Suprapubic skin (tissue), 4 donors: Measurements from ENCODE around the gene MED13L. TPM values are rescaled to one million over a fixed set of nuclear protein-coding genes. Genes with fewer than 3 reads are reported as not detected.

Source experiments
- DNase-seq, 2 donors: peaks; one replicate each; pipeline ENCODE4 v3.0.0-alpha.2; 2019; ENCODE audit warnings: low spot score in 2 of 2
- H3K27ac ChIP-seq: fragments of 200-600 bp; sonication (generic); one replicate; pipeline ENCODE4 v1.5.1; 2019
- H3K27me3 ChIP-seq: fragments of 200-600 bp; sonication (generic); one replicate; pipeline ENCODE4 v1.5.1; 2019
- H3K36me3 ChIP-seq: fragments of 200-600 bp; sonication (generic); one replicate; pipeline ENCODE4 v1.5.1; 2019
- H3K4me1 ChIP-seq: fragments of 200-600 bp; sonication (generic); one replicate; pipeline ENCODE4 v1.5.1; 2019
- H3K4me3 ChIP-seq: fragments of 200-600 bp; sonication (generic); one replicate; pipeline ENCODE4 v1.5.1; 2019; ENCODE audit warnings: mild to moderate bottlenecking
- H3K9me3 ChIP-seq: fragments of 200-600 bp; sonication (generic); one replicate; pipeline ENCODE4 v1.5.1; 2019
- EP300 ChIP-seq: sonication (generic); formaldehyde crosslinking; IDR thresholded peaks from one replicate; pipeline ENCODE4 v1.6.1; 2017; ENCODE audit warnings: antibody characterized with exemption
- POLR2A ChIP-seq, 2 donors: fragments of 450-650 bp; IDR thresholded peaks; one replicate each; pipeline ENCODE4 v1.6.1; 2017; ENCODE audit warnings: antibody characterized with exemption in 2 of 2, mild to moderate bottlenecking in 2 of 2, moderate library complexity in 2 of 2
- POLR2AphosphoS5 ChIP-seq, 3 donors: sonication (generic); formaldehyde crosslinking; IDR thresholded peaks; one replicate each; pipeline ENCODE4 v1.6.1; 2017; ENCODE audit warnings: antibody characterized with exemption in 3 of 3
- WGBS: methylation state at CpG from one replicate; pipeline ENCODE4 v1.1.5; 2018; 5-methylcytosine and 5-hydroxymethylcytosine counted together
- total RNA-seq, 4 donors: library from RNA; depleted of rRNA; stranded (reverse); fragments of >200 nt; gene quantifications; one replicate each; pipeline ENCODE4 v1.1.0, GENCODE V29; 2016
- TF ChIP-seq, protein P1 (sequence below), 2 donors: fragments of 200-600 bp in 1 of 2; fragments of 450-650 bp in 1 of 2; sonication (generic) in 1 of 2; IDR thresholded peaks; one replicate each; pipeline ENCODE4 v1.5.1; 2016 to 2019; ENCODE audit warnings: antibody characterized with exemption in 2 of 2, mild to moderate bottlenecking in 1 of 2, moderate library complexity in 1 of 2

The MED13L gene
- total RNA-seq, 4 donors from 2014 or later: 173 to 418 (median 228) TPM

DNA sequence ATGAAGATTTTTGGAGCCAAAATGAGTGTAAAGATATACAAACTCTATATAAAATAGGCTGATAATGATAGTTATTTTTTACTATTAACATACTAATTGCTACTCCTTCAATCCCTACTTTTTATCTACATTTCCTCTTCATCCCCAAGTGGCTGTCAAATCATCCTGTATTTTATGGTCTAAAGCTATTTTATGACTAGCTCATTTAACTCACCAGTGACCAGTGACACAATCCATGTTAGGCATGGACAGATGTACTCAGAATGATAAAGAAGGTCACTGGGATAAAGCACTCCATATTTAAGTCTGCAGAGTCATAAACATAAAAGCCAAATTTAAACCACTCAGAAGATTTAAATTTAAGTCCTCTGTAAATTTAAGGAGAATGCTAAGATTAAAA, 183.0 kb downstream of the MED13L start:
- Histone ChIP-seq H3K4me1 (peaks cover 3% of the 10 kb centered on the region), H3K27me3 (no peaks in the 10 kb centered on the region), H3K36me3 (no peaks in the 10 kb centered on the region), H3K27ac (no peak overlapping the region), H3K9me3 (no peaks in the 10 kb centered on the region), H3K4me3 (no peak overlapping the region)
- no peak for TF ChIP-seq POLR2AphosphoS5 (IDR thresholded peaks at IDR 0.05)
- no peak for DNase-seq

DNA sequence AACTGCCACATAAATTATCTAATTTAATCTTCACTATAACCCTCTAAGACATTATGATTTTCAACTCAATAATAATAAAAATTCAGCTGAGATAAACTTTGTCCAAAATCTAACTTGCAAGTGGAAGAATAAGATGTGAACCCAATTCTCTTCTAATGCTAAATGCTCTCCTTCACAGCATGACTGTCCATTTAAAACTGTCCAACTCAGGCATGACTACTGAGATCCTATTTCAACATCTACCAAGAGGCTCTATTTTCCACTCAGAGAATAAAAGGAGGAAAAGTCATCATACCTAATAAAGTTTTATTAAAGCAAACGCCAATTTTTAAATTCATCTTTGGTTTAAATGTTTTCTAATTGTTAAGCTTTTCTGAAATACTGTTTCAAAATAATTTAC, 183.6 kb downstream of the MED13L start:
- H3K27ac ChIP-seq: no peak overlapping the region

DNA sequence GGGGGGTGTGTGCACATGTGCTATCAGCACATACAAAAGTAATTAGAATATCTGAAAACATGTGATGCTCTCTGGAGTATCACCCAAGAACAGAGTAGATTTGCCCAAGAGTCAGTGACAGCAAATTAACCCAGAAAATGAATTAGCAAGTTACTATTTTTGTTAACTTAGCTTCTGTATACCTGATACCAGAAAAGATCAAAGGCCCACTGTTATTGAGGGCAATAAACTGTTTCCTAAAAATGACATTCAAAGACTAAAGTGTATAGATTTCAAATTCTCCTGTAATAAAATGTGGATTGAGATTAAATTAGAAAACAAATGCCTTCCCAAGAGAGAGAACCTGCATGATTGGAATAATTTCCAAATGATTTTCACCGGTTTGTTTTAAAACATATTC, 184.7 kb downstream of the MED13L start:
- TF ChIP-seq, protein P1, sequence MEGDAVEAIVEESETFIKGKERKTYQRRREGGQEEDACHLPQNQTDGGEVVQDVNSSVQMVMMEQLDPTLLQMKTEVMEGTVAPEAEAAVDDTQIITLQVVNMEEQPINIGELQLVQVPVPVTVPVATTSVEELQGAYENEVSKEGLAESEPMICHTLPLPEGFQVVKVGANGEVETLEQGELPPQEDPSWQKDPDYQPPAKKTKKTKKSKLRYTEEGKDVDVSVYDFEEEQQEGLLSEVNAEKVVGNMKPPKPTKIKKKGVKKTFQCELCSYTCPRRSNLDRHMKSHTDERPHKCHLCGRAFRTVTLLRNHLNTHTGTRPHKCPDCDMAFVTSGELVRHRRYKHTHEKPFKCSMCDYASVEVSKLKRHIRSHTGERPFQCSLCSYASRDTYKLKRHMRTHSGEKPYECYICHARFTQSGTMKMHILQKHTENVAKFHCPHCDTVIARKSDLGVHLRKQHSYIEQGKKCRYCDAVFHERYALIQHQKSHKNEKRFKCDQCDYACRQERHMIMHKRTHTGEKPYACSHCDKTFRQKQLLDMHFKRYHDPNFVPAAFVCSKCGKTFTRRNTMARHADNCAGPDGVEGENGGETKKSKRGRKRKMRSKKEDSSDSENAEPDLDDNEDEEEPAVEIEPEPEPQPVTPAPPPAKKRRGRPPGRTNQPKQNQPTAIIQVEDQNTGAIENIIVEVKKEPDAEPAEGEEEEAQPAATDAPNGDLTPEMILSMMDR (IDR thresholded peaks at IDR 0.05): no peak
- TF ChIP-seq POLR2A (IDR thresholded peaks at IDR 0.05): no peak
- TF ChIP-seq POLR2AphosphoS5 (IDR thresholded peaks at IDR 0.05): no peak
- TF ChIP-seq EP300: no peak
- H3K27me3 ChIP-seq: no peaks in the 10 kb centered on the region
- no peak overlapping the region for H3K27ac ChIP-seq
- H3K36me3 ChIP-seq: no peaks in the 10 kb centered on the region
- H3K4me1 ChIP-seq: peaks cover 3% of the 10 kb centered on the region
- H3K9me3 ChIP-seq: no peaks in the 10 kb centered on the region
- H3K4me3 ChIP-seq: no peak overlapping the region
- WGBS: 85% methylated on average over 1 of the region's 1 CpG
- DNase-seq: no peak

More for the DNA sequence above, 183.6 kb downstream of the MED13L start:
- TF ChIP-seq POLR2A (IDR thresholded peaks at IDR 0.05) (no peak), EP300 (no peak), POLR2AphosphoS5 (IDR thresholded peaks at IDR 0.05) (no peak)
- TF ChIP-seq, protein P1 (IDR thresholded peaks at IDR 0.05): no peak
- WGBS: 89% methylated on average over 1 of the region's 1 CpG
- no peak for DNase-seq
- Histone ChIP-seq H3K4me3 (no peak overlapping the region), H3K27me3 (no peaks in the 10 kb centered on the region), H3K4me1 (peaks cover 3% of the 10 kb centered on the region), H3K36me3 (no peaks in the 10 kb centered on the region), H3K9me3 (no peaks in the 10 kb centered on the region)

DNA sequence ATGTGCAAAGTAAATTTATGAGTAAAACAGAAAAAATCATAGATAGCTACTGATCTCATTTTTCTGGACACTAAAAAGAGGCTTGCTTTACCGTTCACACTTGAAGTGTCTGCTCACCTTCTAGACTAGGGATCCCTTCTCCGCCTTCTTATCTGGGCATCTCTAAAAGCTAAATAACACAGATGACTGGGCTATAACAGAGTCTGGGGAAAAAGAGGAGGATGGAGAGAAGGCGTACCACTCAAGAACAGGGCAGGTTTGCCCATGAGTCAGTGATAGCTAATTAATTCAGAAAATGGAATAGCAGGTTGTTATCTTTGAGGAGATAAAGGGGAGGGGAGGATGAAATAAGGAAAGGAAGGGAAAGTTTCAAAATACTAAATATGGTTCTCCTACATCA, 185.3 kb downstream of the MED13L start:
- WGBS: 85% methylated on average over 3 of the region's 3 CpGs
- Histone ChIP-seq H3K27ac (no peak overlapping the region), H3K4me3 (no peak overlapping the region), H3K36me3 (no peaks in the 10 kb centered on the region), H3K4me1 (peaks cover 3% of the 10 kb centered on the region), H3K9me3 (no peaks in the 10 kb centered on the region), H3K27me3 (no peaks in the 10 kb centered on the region)
- TF ChIP-seq POLR2AphosphoS5 (IDR thresholded peaks at IDR 0.05): no peak
- TF ChIP-seq EP300: no peak
- no peak for TF ChIP-seq POLR2A (IDR thresholded peaks at IDR 0.05)
- TF ChIP-seq, protein P1 (IDR thresholded peaks at IDR 0.05): no peak
- DNase-seq: no peak

DNA sequence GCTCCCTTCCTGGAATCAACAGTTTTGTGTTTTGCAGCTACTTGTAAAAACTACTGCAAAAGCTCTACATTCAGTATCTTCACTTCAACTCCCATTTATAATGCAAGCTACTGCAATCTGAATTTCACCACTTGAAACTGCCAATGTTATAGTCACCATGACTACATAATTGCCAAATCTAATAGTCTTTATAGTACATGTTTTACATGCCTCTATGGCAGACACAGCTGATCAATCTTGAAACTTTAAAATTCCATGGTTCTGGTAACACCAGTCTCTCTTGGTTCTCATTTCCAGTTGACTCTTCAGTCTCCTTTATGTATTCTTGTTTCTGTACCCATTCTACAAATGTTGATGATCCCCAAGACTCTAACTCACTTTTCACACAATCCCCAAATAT, 185.9 kb downstream of the MED13L start:
- Histone ChIP-seq H3K9me3 (no peaks in the 10 kb centered on the region), H3K27ac (no peak overlapping the region), H3K27me3 (no peaks in the 10 kb centered on the region), H3K4me3 (no peak overlapping the region), H3K4me1 (peaks cover 3% of the 10 kb centered on the region), H3K36me3 (no peaks in the 10 kb centered on the region)
- TF ChIP-seq POLR2A (IDR thresholded peaks at IDR 0.05) (no peak), EP300 (no peak), POLR2AphosphoS5 (IDR thresholded peaks at IDR 0.05) (no peak)
- TF ChIP-seq, protein P1 (IDR thresholded peaks at IDR 0.05): no peak
- no peak for DNase-seq

DNA sequence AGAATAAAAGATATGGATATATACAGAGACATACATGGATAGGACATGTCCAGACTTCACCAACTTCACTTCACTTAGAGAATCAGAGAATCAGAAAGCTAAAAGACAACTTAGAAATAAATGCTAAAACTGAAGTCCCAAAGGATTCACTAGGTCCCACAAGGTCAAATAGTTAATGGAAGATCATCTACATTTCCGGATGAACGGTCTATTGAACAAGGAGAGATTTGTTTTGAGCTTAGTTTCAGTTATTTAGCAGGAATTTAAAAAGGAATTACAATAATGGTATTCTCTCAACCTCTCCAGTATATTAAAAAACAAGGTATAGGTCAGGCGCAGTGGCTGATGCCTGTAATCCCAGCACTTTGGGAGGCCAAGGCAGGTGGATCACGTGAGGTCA, 187.0 kb downstream of the MED13L start:
- H3K4me1 ChIP-seq: peaks cover 3% of the 10 kb centered on the region
- TF ChIP-seq POLR2AphosphoS5 (IDR thresholded peaks at IDR 0.05): no peak
- H3K27ac ChIP-seq: no peak overlapping the region

More for the DNA sequence above, 187.0 kb downstream of the MED13L start:
- Histone ChIP-seq H3K9me3 (no peaks in the 10 kb centered on the region), H3K36me3 (no peaks in the 10 kb centered on the region), H3K4me3 (no peak overlapping the region), H3K27me3 (no peaks in the 10 kb centered on the region)
- no peak for DNase-seq
- WGBS: 94% methylated on average over 4 of the region's 4 CpGs
